ENCODE measurements around the gene CHN2.
A peak's percentile ranks its signal among the peaks of the same experiment; 100 is the strongest.

CHN2 gene

GRCh38 chr7:29289156-29290021 is 94.8 kb downstream of the CHN2 start:
- peak overlapping the region; percentile 66 for H3K4me3 Mint-ChIP-seq
- peak; percentile 88 for ATAC-seq
- H3K27ac Mint-ChIP-seq = peak overlapping the region; percentile 67
- no peaks in the 10 kb centered on the region for H3K36me3 Mint-ChIP-seq
- H3K9me3 Mint-ChIP-seq = no peaks in the 10 kb centered on the region
- peaks cover 42% of the 10 kb centered on the region for H3K4me1 Mint-ChIP-seq
- peaks cover 14% of the 10 kb centered on the region for H3K27me3 Mint-ChIP-seq

GRCh38 chr7:29290829-29291228 is 96.3 kb downstream of the CHN2 start:
- H3K4me3 Mint-ChIP-seq = no peak overlapping the region
- peaks cover 32% of the 10 kb centered on the region for H3K4me1 Mint-ChIP-seq
- H3K9me3 Mint-ChIP-seq = no peaks in the 10 kb centered on the region
- ATAC-seq = no peak
- no peaks in the 10 kb centered on the region for H3K36me3 Mint-ChIP-seq
- H3K27me3 Mint-ChIP-seq = peaks cover 14% of the 10 kb centered on the region
- no peak overlapping the region for H3K27ac Mint-ChIP-seq

DNA sequence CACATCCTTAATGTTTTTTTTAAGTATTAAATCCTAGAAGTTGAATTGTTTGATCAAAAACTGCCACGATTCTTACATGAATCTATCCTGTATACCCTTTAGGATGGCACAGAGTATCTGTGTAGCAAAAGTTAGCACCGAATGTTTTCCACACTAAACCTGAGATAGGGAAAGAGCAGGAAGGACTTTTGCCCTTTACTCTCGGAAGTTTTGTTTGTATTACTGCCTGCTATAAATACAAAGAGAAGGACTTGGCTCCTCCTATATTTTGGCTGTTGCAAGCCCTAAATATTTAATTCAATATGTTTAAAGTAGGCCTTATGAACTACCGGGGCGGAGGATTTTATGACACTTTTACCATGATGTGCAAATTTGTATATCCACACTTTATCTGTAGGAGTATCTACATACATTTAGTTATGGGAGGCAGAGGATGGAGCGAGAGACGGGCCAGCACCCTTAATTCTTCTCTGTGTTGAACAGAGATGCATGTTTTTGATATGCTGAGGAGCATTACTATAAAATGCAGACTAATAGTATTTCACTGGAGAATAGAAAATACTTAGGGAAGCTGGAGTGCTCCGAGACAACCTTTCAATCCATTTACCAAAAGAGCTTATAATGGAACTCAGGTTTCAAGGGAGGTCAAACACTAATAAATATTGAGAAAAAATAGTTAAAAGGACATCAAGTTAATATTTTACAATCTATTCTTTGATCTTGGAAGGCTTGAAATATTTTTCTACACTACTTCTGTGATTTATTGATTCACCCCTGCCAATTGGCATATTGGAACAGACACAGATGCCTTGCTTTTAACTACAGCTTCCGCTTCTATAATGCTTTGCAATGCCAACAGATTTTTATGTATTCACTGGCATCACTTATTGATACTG is 97.4 kb downstream of the CHN2 start:
- H3K9me3 Mint-ChIP-seq = no peaks in the 10 kb centered on the region
- H3K27ac Mint-ChIP-seq = no peak overlapping the region
- ATAC-seq = no peak
- peaks cover 30% of the 10 kb centered on the region for H3K4me1 Mint-ChIP-seq
- H3K4me3 Mint-ChIP-seq = no peak overlapping the region
- H3K36me3 Mint-ChIP-seq = no peaks in the 10 kb centered on the region
- peaks cover 14% of the 10 kb centered on the region for H3K27me3 Mint-ChIP-seq

DNA sequence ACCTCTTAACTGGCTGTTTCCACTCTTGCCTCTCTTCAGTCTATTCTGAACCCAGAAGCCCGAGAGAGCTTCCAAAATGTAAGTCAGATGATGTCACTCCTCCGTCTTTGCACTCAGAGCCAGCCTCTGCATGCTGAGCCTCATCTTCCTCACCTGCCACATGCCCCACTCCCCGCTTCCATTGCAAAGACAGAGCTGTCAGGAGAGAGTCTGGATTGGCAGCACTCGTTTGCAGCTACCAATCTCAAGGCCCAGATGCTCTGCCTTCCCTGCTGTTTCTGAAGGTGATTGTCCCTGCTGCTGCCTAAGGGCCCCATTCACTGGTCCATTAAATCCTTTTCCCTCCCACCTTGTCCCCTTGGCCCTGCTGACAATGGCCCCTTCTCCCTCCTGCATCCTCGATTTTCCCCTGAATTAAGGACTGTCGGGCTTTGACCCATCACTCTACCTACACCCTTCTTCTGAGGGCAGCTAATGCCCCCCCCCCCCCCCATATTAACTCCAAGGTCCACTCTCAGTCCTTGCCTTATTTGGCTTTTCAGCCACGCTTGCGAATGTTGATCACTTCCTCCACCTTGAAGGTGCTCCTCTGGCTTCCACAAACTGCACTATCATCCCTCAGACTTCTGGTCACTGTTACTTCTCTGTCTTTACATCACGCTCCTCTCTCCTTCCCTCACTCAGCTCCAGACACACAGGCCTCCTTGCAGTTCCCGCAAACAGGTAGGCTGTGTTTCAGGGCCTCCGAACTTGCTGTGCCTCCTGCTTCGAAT is 98.5 kb downstream of the CHN2 start:
- no peak for ATAC-seq
- Mint-ChIP-seq H3K4me3 (no peak overlapping the region), H3K27me3 (peaks cover 14% of the 10 kb centered on the region), H3K9me3 (no peaks in the 10 kb centered on the region), H3K4me1 (peaks cover 30% of the 10 kb centered on the region), H3K27ac (no peak overlapping the region), H3K36me3 (no peaks in the 10 kb centered on the region)

DNA sequence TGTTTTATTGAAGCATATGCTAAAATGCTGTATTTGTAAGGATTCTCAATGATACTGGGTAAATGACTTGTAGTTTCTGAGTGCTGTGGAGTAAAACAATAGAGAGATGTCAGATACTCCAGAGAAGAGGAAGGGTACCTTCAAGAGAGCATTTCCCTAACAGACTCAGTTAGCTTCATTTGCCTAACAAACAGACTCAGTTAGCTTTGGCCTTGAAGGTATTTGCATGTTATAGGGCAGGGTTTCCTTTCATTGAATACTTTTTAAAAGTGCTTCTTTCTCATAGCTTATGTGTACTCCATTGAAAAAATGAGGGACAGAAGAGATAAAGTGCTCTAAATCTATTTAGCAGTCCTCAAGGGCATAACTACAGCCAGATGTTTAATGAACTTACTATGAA is 101.8 kb downstream of the CHN2 start:
- Mint-ChIP-seq H3K4me1 (no peaks in the 10 kb centered on the region), H3K36me3 (no peaks in the 10 kb centered on the region), H3K4me3 (no peak overlapping the region), H3K27ac (no peak overlapping the region), H3K27me3 (peaks cover 23% of the 10 kb centered on the region), H3K9me3 (no peaks in the 10 kb centered on the region)
- ATAC-seq = no peak

- no peaks in the 10 kb centered on the region for H3K4me1 Mint-ChIP-seq
- H3K9me3 Mint-ChIP-seq = no peaks in the 10 kb centered on the region
- peaks cover 23% of the 10 kb centered on the region for H3K27me3 Mint-ChIP-seq
- H3K4me3 Mint-ChIP-seq = no peak overlapping the region
- H3K36me3 Mint-ChIP-seq = no peaks in the 10 kb centered on the region
- no peak overlapping the region for H3K27ac Mint-ChIP-seq
- no peak for ATAC-seq
Observed at GRCh38 chr7:29297194-29297890, 102.8 kb downstream of the CHN2 start.

- H3K9me3 Mint-ChIP-seq = no peaks in the 10 kb centered on the region
- H3K4me1 Mint-ChIP-seq = no peaks in the 10 kb centered on the region
- H3K27me3 Mint-ChIP-seq = peaks cover 9% of the 10 kb centered on the region
- H3K36me3 Mint-ChIP-seq = no peaks in the 10 kb centered on the region
- H3K4me3 Mint-ChIP-seq = no peak overlapping the region
- H3K27ac Mint-ChIP-seq = no peak overlapping the region
- no peak for ATAC-seq
Observed at GRCh38 chr7:29299086-29299485, 104.5 kb downstream of the CHN2 start.

DNA sequence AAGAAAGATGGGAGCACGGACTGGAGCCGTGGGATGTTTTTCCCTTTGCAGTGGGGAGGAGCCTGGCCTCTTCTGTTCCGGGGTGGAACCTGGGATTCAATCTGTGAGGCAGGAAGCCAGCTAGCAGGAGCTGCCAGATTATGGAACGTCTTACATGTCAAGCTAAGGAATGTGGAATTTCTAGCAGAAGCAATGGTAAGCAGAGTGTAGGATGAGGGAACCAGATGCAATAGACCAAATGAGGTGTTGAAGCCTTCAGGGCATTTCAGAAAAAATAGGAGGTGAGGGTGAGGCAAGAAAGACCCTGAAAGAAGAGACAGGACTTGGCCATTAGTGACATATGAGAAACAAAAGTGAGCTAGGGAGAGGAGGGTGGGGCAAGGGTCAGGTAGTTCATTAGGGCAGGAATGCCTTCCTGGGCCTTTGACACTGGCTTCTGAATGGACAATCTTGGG is 105.5 kb downstream of the CHN2 start:
- Mint-ChIP-seq H3K9me3 (no peaks in the 10 kb centered on the region), H3K27ac (no peak overlapping the region), H3K4me3 (no peak overlapping the region), H3K4me1 (no peaks in the 10 kb centered on the region), H3K36me3 (no peaks in the 10 kb centered on the region), H3K27me3 (peaks cover 9% of the 10 kb centered on the region)
- no peak for ATAC-seq

- Mint-ChIP-seq H3K9me3 (no peaks in the 10 kb centered on the region), H3K27me3 (peaks cover 9% of the 10 kb centered on the region), H3K36me3 (no peaks in the 10 kb centered on the region), H3K4me3 (no peak overlapping the region), H3K4me1 (no peaks in the 10 kb centered on the region), H3K27ac (no peak overlapping the region)
- no peak for ATAC-seq
Observed at GRCh38 chr7:29300649-29301048, 106.1 kb downstream of the CHN2 start.

DNA sequence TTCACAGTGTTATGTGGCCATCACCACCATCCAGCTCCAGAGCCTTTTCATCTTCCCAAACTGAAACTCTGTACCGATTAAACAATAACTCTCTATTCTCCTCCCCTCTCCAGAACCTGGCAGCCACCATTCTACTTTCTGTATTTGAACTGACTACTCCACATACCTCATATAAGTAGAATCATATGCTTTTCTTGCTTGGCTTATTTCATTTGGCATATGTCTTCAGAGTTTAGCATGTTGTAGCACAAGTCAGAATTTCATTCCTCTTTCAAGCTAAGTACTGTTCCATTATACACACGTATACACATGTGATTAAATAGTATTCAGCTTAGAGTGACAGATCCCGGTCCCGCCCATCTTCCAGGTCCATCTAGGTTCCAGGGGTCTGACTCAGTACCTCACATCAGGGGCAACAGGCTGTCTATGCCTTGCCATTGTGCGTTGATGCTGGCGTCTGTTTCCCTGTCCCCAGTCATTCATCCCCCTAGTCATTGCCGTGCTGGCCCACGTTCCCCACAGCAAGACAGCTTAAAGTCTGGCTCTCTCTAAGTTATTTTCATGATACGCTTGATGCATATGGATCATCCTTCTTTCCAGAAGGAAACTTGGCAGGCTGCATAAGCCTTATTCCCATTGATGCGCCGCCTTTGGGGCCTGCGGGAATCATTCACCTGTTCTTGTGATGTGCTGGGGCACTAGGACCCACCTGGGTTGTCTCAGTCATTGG is 108.3 kb downstream of the CHN2 start:
- H3K4me3 Mint-ChIP-seq = no peak overlapping the region
- H3K9me3 Mint-ChIP-seq = no peaks in the 10 kb centered on the region
- no peak overlapping the region for H3K27ac Mint-ChIP-seq
- H3K36me3 Mint-ChIP-seq = no peaks in the 10 kb centered on the region
- peaks cover 9% of the 10 kb centered on the region for H3K27me3 Mint-ChIP-seq
- no peak for ATAC-seq
- H3K4me1 Mint-ChIP-seq = no peaks in the 10 kb centered on the region

DNA sequence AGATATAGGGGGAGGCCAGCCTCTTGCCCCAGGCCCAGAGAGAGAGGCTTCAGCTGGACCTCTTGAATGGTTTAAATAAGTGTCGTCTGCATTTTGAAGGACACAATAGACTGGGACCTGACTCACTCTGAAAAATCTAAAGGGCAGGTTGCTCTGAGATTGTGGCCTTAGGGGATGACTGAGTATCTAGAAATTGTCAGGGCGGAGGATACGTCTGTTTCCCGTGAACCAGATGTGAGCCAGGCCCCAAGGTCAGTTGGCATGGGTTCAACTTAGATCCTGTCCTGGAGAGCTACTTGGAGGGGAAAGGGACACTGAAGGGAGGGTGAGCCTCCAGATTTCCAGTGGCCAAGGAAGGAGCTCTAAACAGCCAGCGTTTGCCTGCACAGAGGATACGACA is 110.2 kb downstream of the CHN2 start:
- Mint-ChIP-seq H3K9me3 (peaks cover 6% of the 10 kb centered on the region), H3K36me3 (no peaks in the 10 kb centered on the region), H3K27ac (no peak overlapping the region), H3K4me1 (no peaks in the 10 kb centered on the region), H3K4me3 (no peak overlapping the region), H3K27me3 (peaks cover 4% of the 10 kb centered on the region)
- no peak for ATAC-seq

DNA sequence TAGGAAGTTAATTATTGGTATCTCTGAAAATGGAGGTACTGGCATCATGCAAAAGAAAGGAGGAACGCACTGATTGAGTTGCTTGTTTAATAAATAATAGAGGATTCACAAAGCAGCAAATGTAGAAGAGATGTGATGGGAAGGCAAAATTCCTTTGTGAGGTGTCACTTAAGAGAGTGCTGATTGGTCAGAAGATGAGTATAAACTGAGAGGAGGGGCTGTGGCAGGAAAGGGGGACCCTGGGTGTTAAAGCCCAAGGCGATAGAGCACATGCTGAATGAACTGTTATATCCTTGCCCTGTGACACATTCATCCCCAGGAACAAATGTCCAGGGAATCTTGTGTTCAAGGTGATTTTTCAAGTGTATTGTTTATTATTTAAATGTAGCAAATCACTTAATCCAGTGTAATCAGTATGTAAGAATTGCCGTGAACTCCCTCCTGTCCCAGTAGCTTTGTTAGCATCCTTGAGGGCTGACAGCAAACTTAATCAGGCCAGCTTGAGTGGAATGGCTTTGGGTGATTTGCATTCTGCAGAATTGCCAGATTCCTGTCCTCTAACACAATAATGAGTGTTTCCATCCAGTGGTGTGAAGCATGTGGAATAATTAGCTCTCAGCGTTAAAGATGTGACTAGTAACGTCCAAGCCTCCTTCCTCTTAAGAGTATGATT is 111.9 kb downstream of the CHN2 start:
- H3K4me1 Mint-ChIP-seq = no peaks in the 10 kb centered on the region
- no peaks in the 10 kb centered on the region for H3K27me3 Mint-ChIP-seq
- no peak for ATAC-seq
- H3K27ac Mint-ChIP-seq = no peak overlapping the region
- peaks cover 13% of the 10 kb centered on the region for H3K9me3 Mint-ChIP-seq
- no peak overlapping the region for H3K4me3 Mint-ChIP-seq
- H3K36me3 Mint-ChIP-seq = peaks cover 6% of the 10 kb centered on the region

DNA sequence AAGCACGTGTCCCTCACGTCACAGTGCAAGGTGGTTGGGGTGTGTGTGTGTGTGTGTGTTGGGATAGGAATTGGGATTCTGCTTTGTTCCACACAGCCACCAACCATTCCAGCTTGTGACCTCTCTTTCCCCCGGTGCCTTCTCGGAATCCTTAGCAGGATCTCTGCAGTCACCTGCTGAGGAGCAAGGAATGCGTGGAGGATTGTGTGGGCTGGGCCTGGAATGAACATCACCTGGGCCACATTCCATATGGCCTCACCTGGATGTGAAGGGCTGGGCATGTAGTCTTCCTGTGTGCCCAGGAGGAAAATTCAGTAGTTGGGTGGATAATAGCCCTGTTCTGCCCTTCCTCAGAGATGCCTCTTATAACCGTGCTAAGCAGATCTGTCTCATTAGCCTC is 113.8 kb downstream of the CHN2 start:
- H3K4me1 Mint-ChIP-seq = no peaks in the 10 kb centered on the region
- no peak for ATAC-seq
- no peak overlapping the region for H3K4me3 Mint-ChIP-seq
- peaks cover 8% of the 10 kb centered on the region for H3K27me3 Mint-ChIP-seq
- H3K36me3 Mint-ChIP-seq = peaks cover 6% of the 10 kb centered on the region
- H3K9me3 Mint-ChIP-seq = peaks cover 13% of the 10 kb centered on the region
- no peak overlapping the region for H3K27ac Mint-ChIP-seq

All from stimulated activated memory B cell treated with anti-CD40 and anti-IgM and Interleukin-4, amounts not matched to agents 10 μg/mL and 1 μg/mL and 100 μg/mL, for 72 hours (primary cell).